Eye (tissue), 1 donor: Measurements from ENCODE around the gene CES4A.
"Not testable (repeated sequence)": the region's sequence is repeated elsewhere in the genome, so short reads cannot be mapped to it uniquely, and the experiment has no call there.

Experiments
- DNase-seq: peaks from one replicate; pipeline ENCODE4 v3.0.0-alpha.2; 2015

CES4A gene

DNA sequence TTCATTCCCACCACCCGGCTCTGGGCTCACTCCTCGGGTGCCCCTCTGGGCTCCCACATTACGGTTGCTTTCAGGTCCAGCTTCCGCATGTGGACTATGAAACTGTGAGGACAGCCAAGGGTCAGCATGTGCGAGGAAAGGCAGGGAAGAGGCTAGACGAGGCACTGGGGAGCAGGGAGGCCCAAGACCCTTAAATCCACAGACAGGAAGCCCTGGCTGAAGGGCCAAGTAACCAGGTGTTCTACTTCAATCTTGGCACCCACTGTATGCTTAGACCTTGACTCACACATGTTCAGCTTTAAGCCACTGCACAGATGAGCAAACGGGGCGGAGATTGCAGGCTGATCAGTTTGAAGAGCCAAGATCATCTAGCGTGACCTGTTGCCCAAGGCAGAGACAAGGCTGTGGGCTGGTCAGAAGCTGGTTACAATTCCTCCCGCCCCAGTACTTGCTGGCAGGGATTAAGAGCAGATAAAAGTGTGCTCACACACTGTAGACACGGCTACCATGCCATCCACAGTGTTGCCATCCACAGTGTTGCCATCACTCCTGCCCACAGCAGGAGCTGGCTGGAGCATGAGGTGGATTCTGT lies at the start of gene CES4A:
Gene CES4A, plus strand, starts transcription at position 393 of the 592 bp plus-strand sequence. Its CDS starts 184 bp downstream, at position 577.
- DNase-seq: no peak

- no peak for DNase-seq
Measured at GRCh38 chr16:66939366-66939765, 49.0 kb upstream of the CES4A start.

DNA sequence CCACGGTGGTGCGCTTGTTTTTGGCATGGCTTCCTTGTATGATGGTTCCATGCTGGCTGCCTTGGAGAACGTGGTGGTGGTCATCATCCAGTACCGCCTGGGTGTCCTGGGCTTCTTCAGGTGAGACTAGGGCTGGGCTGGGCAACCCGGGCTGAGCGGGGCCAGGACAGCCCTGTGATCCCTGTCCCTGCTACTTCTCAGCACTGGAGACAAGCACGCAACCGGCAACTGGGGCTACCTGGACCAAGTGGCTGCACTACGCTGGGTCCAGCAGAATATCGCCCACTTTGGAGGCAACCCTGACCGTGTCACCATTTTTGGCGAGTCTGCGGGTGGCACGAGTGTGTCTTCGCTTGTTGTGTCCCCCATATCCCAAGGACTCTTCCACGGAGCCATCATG lies 48.2 kb upstream of the CES4A start:
- DNase-seq: no peak

- no peak for DNase-seq
Measured at GRCh38 chr16:66942981-66943380, 45.4 kb upstream of the CES4A start.

DNA sequence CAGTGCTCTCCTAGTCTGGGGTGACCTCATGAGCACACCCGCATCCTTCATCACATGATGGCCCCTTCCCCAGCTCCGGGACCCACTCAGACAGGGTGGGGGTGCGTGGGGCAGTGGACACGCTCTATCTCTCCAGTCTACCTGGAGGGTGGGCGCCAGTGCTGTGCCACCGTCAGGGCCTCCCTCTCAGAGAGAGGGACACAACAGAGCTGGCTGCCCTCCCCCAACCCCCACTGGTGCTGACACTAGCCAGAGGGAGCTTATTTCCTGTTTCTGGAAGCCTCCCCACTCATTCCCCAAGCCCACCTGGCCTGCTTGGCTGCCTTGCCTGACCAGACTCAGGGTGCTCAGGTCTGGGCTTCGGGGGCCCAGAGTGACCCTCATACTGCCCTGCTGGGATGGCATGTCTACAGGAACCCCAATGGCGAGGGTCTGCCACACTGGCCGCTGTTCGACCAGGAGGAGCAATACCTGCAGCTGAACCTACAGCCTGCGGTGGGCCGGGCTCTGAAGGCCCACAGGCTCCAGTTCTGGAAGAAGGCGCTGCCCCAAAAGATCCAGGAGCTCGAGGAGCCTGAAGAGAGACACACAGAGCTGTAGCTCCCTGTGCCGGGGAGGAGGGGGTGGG lies 44.8 kb upstream of the CES4A start:
- no peak for DNase-seq

GRCh38 chr16:66944054-66944441 lies 44.3 kb upstream of the CES4A start:
- no peak for DNase-seq

DNA sequence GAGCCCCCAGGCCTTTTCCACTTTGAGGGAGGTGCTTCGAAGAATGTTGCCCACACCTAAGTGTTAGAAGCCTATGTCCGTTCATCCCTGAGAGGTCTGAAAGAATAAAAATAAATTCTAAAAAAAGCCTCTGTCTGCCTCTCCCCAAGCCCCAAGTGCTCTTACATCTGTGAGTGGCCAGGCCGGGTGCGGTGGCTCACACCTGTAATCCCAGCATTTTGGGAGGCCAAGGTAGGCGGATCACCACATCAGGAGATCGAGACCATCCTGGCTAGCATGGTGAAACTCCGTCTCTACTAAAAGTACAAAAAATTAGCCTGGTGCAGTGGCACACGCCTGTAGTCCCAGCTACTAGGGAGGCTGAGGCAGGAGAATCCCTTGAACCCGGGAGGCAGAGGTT lies 43.4 kb upstream of the CES4A start:
- not testable (repeated sequence) for DNase-seq

- DNase-seq: no peak
Measured at GRCh38 chr16:66945939-66946338, 42.5 kb upstream of the CES4A start.

DNA sequence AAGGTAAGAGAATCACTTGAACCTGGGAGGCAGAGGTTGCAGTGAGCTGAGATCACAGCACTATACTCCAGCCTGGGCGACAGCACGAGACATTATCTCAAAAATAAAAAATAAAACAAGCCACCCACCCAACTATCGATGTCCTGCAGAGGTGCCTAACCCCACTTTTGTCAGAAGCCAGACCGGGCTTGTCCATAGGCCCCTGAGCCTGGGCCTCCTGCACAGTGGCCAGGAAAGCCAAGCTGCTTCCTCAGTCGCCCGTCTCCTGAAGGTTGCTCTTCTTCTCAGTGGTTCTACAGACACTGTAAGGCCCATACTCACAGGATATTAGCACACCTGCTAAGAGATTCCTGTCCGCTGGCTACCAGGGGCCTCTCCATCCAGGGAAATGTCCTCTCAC lies 41.8 kb upstream of the CES4A start:
- no peak for DNase-seq

DNA sequence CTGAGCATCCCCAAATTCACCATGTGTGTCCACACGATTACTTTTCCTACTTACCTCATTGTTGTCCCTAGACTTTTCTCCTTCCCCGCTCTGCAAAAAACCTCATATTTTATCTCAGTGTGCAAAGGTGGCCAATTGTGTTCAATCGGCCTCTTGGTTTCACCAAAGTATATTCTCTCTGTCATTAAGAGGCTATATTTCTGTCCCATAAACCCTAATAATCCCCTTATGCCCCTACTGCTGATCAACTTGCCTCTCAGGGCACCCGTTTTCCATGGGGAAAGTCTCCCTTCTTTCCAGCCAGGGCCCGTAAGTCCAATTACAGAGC lies 41.5 kb upstream of the CES4A start:
- DNase-seq: no peak

DNA sequence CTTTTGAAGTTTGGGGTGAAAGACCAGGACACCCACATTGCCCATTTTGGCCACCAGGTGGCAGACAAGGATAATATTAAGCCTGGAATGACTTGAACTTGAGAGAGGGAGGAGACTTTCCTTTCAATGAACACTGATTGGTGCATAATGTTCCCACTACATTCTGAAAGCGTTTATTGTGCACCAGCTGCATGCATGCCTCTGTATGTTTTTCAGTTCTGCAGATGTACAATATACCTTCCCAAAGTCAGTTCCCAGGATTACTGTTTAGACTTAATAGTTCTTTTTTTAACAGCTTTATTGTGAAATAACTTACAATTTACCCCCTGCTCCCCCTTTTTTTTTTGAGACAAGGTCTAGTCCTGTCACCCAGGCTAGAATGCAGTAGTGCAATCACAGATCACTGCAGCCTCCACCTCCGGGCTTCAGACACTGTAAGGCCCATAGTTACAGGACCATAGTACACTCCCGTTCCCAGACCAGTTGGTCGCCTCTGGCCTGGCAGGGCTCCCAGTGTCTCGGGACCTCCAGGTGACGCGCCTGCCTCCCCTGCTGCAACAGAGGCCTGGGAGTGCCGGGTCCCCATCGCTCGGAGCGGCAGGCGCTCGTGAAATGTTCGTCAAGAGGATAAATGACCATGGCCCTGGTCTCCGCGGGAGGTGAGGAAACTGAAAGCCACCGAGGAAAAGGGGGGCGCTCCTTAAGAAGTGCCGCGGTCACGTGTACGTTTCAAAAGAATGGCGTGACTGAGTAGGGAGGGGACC lies 40.9 kb upstream of the CES4A start:
- DNase-seq: peak; percentile 94

- peak; percentile 55 for DNase-seq
Measured at GRCh38 chr16:66948134-66948836, 40.1 kb upstream of the CES4A start.

DNA sequence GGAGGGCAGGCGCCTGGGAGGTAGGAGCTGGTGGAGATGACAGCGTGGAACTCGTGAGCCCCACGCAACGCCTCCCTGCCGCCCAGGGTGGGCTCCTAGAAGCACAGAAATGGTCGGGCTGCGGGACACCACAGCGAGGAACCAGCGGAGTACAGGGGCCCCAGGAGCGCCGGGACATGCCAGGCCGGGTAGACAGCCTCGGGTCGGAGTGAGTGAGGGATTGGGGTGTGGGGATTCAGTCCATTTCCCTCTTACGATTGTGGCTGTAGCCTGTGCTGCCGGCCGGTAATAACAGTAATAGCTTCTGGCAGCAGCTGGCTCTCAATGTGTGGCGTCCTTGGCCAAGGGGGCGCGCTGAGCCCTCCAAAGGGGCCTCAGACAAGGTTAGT lies 39.6 kb upstream of the CES4A start:
- peak; percentile 70 for DNase-seq

- no peak for DNase-seq
Measured at GRCh38 chr16:66949472-66949871, 38.9 kb upstream of the CES4A start.

GRCh38 chr16:66950437-66950836 lies 38.0 kb upstream of the CES4A start:
- no peak for DNase-seq

DNA sequence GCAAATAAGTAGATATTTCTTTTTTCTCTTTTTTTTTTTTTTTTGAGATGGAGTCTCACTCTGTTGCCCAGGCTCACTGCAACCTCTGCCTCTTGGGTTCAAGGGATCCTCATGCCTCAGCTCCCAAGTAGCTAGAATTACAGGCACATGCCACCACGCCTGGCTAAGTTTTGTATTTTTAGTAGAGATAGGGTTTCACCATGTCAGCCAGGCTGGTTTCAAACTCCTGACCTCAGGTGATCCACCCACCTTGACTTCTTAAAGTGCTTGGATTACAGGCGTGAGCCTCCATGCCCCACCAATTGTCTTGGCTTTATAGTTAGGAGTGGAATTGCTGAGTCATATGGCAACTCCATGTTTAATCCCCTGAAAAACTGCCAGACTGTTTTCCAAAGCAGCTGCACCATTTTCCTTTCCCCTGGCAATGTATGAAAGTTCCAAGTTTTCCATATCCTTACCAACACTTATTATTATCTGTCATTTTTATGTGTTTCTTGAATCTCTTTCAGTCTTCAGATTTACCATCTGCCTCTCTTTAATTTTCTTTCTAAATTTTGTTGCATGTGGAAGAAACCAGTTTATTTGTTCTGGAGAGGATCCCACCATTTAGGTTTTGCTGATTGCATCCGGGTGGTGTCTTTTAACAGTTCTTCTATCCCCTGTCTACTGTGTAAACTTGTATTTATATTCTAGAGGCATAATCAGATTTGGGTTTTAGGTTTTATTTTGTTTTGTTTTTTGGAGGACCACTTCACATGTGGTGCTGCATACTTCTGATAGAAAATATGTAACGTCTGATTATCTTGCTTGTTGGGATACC lies 37.2 kb upstream of the CES4A start:
- no peak for DNase-seq

DNA sequence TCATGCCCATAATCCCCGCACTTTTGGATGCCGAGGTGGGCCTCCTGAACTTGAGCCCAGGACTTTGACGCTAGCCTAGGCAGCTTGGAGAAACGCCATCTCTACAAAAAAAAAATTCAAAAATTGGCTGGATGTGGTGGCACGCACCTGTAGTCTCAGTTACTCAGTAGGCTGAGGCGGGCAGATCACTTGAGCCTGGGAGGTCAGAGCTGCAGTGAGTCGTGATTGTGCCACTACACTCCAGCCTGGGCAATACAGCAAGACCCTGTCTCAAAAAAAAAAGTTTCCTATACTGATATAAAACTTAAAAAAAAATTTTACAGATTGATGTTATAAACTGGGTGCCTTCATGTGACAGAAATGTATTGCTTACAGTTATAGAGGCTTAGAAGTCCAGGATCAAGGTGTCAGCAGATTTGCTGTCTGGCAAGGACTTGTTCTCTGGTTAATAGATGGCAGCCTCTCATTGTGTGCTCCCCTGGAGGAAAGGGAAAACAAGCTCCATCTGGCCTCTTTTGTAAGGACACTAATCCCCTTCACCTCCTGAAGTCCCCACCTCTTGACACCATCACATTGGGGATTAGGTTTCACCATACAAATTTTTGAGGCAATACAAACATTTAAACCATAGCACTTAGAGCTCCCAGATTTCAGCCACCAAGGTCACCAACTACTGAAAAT lies 35.8 kb upstream of the CES4A start:
- DNase-seq: no peak

GRCh38 chr16:66953462-66954096 lies 34.8 kb upstream of the CES4A start:
- no peak for DNase-seq

DNA sequence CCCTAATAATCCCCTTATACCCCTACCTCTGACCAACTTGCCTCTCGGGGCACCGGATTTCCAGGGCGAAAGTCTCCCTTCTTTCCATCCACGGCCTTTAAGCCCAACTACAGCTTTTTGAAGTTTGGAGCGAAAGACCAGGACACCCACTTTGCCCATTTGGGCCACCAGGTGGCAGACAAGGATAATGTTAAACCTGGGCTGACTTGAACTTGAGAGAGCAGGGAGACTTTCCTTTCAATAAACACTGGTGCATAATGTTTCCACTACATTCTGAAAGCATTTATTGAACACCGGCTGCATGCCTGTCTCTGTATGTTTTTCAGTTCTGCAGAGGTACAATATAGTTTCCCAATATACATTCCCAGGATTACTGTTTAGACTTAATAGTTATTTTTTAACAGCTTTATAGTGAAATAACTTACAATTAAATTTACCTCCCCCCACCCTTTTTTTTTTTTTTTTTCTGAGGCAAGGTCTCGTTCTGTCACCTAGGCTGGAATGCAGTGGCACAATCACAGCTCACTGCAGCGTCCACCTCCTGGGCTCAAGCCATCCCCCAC lies 34.2 kb upstream of the CES4A start:
- peak; percentile 91 for DNase-seq

GRCh38 chr16:66955363-66956153 lies 32.8 kb upstream of the CES4A start:
- DNase-seq: not testable (repeated sequence)

DNA sequence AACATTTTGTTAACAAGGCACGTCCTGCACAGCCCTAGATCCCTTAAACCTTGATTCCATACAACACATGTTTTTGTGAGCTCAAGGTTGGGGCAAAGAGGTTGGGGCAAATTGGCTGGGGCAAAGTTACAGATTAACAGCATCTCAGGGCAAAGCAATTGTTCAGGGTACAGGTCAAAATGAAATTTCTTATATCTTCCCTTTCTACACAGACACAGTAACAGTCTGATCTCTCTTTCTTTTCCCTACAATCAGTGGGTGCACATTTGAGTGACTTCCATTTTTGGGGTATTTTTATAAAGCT lies 32.3 kb upstream of the CES4A start:
- DNase-seq: not testable (repeated sequence)
